HepG2 (cell line): ENCODE results near the gene OR2F2. TPM values are rescaled to one million over a fixed set of nuclear protein-coding genes. Genes with fewer than 3 reads are reported as not detected.

Experiments used
- BHLHE40 ChIP-seq: IDR thresholded peaks from 2 replicates; pipeline ENCODE4 v1.6.1; 2011; ENCODE audit warnings: low read length, improper control_type of control experiment
- CBFB ChIP-seq: sonication (generic); formaldehyde crosslinking; IDR thresholded peaks from 2 replicates; pipeline ENCODE4 v1.4.0; 2020; ENCODE audit warnings: missing genetic modification reagents
- HMG20A ChIP-seq: IDR thresholded peaks from 2 replicates; pipeline ENCODE4 v1.6.1; 2016; ENCODE audit warnings: borderline replicate concordance
- KAT8 ChIP-seq: IDR thresholded peaks from 2 replicates; pipeline ENCODE4 v1.6.1; 2016; ENCODE audit warnings: missing genetic modification reagents, missing compliant biosample characterization
- NCOR1 ChIP-seq: fragments of 200-600 bp; sonication (generic); IDR thresholded peaks from 2 replicates; pipeline ENCODE4 v1.7.0; 2017; ENCODE audit warnings: antibody characterized with exemption, low read length, borderline replicate concordance
- POGZ ChIP-seq: sonication (generic); formaldehyde crosslinking; IDR thresholded peaks from 2 replicates; pipeline ENCODE4 v1.4.0; 2020; ENCODE audit warnings: mild to moderate bottlenecking, missing genetic modification reagents
- RAD21 ChIP-seq: fragments of 450-650 bp; formaldehyde crosslinking; IDR thresholded peaks from 2 replicates; pipeline ENCODE4 v1.5.0; 2020; ENCODE audit warnings: mild to moderate bottlenecking
- REPIN1 ChIP-seq: sonication (generic); formaldehyde crosslinking; IDR thresholded peaks from 2 replicates; pipeline ENCODE4 v1.8.0; 2022; ENCODE audit warnings: missing genetic modification reagents, low read depth, mild to moderate bottlenecking, borderline replicate concordance
- SMYD3 ChIP-seq: sonication (generic); formaldehyde crosslinking; IDR thresholded peaks from 2 replicates; pipeline ENCODE4 v1.8.1; 2023; ENCODE audit warnings: mild to moderate bottlenecking, missing genetic modification reagents
- SNRNP70 ChIP-seq: fragments of 200-400 bp; formaldehyde crosslinking; IDR thresholded peaks from 2 replicates; pipeline ENCODE4 v1.6.1; 2017; ENCODE audit warnings: mild to moderate bottlenecking, low read depth, low read length, moderate library complexity
- SP140L ChIP-seq: sonication (generic); formaldehyde crosslinking; IDR thresholded peaks from 2 replicates; pipeline ENCODE4 v1.4.0; 2020; ENCODE audit warnings: missing genetic modification reagents, borderline replicate concordance
- STAG1 ChIP-seq: sonication (generic); formaldehyde crosslinking; IDR thresholded peaks from 2 replicates; pipeline ENCODE4 v1.4.0; 2020; ENCODE audit warnings: missing genetic modification reagents
- TMF1 ChIP-seq: sonication (generic); formaldehyde crosslinking; IDR thresholded peaks from 2 replicates; pipeline ENCODE4 v1.8.1; 2022; ENCODE audit warnings: low read depth, missing genetic modification reagents
- ZBTB3 ChIP-seq: sonication (generic); formaldehyde crosslinking; IDR thresholded peaks from 2 replicates; pipeline ENCODE4 v1.4.0; 2020; ENCODE audit warnings: low read depth, mild to moderate bottlenecking, moderate library complexity, missing genetic modification reagents, borderline replicate concordance
- ZFP91 ChIP-seq: sonication (generic); formaldehyde crosslinking; IDR thresholded peaks from 2 replicates; pipeline ENCODE4 v1.9.0; 2022; ENCODE audit warnings: missing genetic modification reagents, mild to moderate bottlenecking, borderline replicate concordance
- ZIK1 ChIP-seq: sonication (generic); formaldehyde crosslinking; IDR thresholded peaks from 2 replicates; pipeline ENCODE4 v1.5.0; 2020; ENCODE audit warnings: mild to moderate bottlenecking, low read depth, missing genetic modification reagents, borderline replicate concordance
- ZNF251 ChIP-seq: sonication (generic); formaldehyde crosslinking; IDR thresholded peaks from 2 replicates; pipeline ENCODE4 v1.9.0; 2021; ENCODE audit warnings: mild to moderate bottlenecking, missing genetic modification reagents
- ZNF264 ChIP-seq: sonication (generic); formaldehyde crosslinking; IDR thresholded peaks from 2 replicates; pipeline ENCODE4 v1.4.0; 2020; ENCODE audit warnings: missing genetic modification reagents
- ZNF318 ChIP-seq: sonication (generic); formaldehyde crosslinking; IDR thresholded peaks from 2 replicates; pipeline ENCODE4 v1.4.0; 2020; ENCODE audit warnings: mild to moderate bottlenecking, missing genetic modification reagents
- ZNF431 ChIP-seq: sonication (generic); formaldehyde crosslinking; IDR thresholded peaks from 2 replicates; pipeline ENCODE4 v1.9.0; 2022; ENCODE audit warnings: missing genetic modification reagents, low read depth, mild to moderate bottlenecking, borderline replicate concordance
- ZNF44 ChIP-seq: sonication (generic); formaldehyde crosslinking; IDR thresholded peaks from 2 replicates; pipeline ENCODE4 v1.5.1; 2020; ENCODE audit warnings: mild to moderate bottlenecking, missing genetic modification reagents
- ZNF7 ChIP-seq: IDR thresholded peaks from 2 replicates; pipeline ENCODE4 v1.6.1; 2016; ENCODE audit warnings: missing biosample characterization, missing genetic modification reagents
- ZNF713 ChIP-seq: sonication (generic); formaldehyde crosslinking; IDR thresholded peaks from 2 replicates; pipeline ENCODE4 v1.4.0; 2020; ENCODE audit warnings: mild to moderate bottlenecking, missing genetic modification reagents
- ZSCAN9 ChIP-seq: IDR thresholded peaks from 2 replicates; pipeline ENCODE4 v1.6.1; 2016; ENCODE audit warnings: borderline replicate concordance
- polyA plus RNA-seq, 8 experiments: library from polyadenylated mRNA; depleted of rRNA in 3 of 8; stranded (reverse) in 7 of 8; unstranded in 1 of 8; fragments of >200 nt; fragmentation: Illumina TruSeq in 4 of 8; extraction: Trizol in 4 of 8; gene quantifications; 2 replicates each; pipeline versions ENCODE4 v1.2.1 to v1.2.3, GENCODE V29; 2011 to 2016; ENCODE audit warnings: low read depth in 4 of 8, missing spikeins in 1 of 8, mixed read lengths in 1 of 8; ENCODE audit not compliant: insufficient read depth in 1 of 8
- total RNA-seq, 5 experiments: library from RNA; depleted of rRNA; stranded (reverse); fragments of >200 nt; fragmentation: Illumina TruSeq; extraction: Trizol; gene quantifications; 2 replicates each; pipeline ENCODE4 v1.2.3, GENCODE V29; 2016; ENCODE audit warnings: low read depth in 1 of 5

OR2F2 gene
- total and polyA plus RNA-seq, 2 of the 13 experiments (the other 11 are each of a cell fraction or from before 2014, with no cell fraction given) = 0.13 TPM; not detected in 1

- TF ChIP-seq POGZ (CRISPR knock-in tag) (peak; percentile 91), KAT8 (CRISPR knock-in tag) (peak; percentile 76; the same call in 1 of the 2 replicates), BHLHE40 (no peak), CBFB (peak; percentile 87), SNRNP70 (no peak), RAD21 (peak; percentile 47; the same call in 1 of the 2 replicates), ZNF44 (no peak), HMG20A (peak; percentile 96), ZIK1 (no peak), ZNF251 (CRISPR knock-in tag) (no peak), SMYD3 (CRISPR knock-in tag) (no peak), ZFP91 (CRISPR knock-in tag) (no peak), ZNF7 (CRISPR knock-in tag) (no peak), ZNF318 (no peak), ZBTB3 (CRISPR knock-in tag) (0 out of 2 replicates have a peak, but pooled peaks have one; percentile 40), ZNF264 (peak; percentile 85), TMF1 (CRISPR knock-in tag) (no peak), SP140L (CRISPR knock-in tag) (no peak), ZSCAN9 (peak; percentile 70), REPIN1 (peak; percentile 76), ZNF713 (no peak), NCOR1 (peak; percentile 93; the same call in 1 of the 2 replicates), ZNF431 (CRISPR knock-in tag) (no peak; the same call in 1 of the 2 replicates), STAG1 (CRISPR knock-in tag) (peak; percentile 27)
Observed at GRCh38 chr7:143906895-143907294, 28.1 kb upstream of the OR2F2 start (continued).
